GM23338 (cell line): ENCODE results near the gene ARID3A. TPM values are rescaled to one million over a fixed set of nuclear protein-coding genes. Genes with fewer than 3 reads are reported as not detected.

Experiments used
- ATAC-seq: fragments of 200-7000 bp; cut with Tn5 transposase; 3 replicates; pipeline ENCODE4 v1.9.1; 2020
- DNase-seq: peaks from one replicate; pipeline ENCODE4 v3.0.0-alpha.2; 2015; ENCODE audit warnings: low spot score
- H2AFZ ChIP-seq: fragments of 200-600 bp; sonication (generic); 2 replicates; pipeline ENCODE4 v1.8.0; 2016; ENCODE audit warnings: antibody characterized with exemption, mild to moderate bottlenecking, moderate library complexity
- H3F3A ChIP-seq: fragments of 200-600 bp; sonication (generic); replicated peaks from 2 replicates; pipeline ENCODE4 v1.8.0; 2017; ENCODE audit warnings: antibody characterized with exemption, mixed run types, low read depth
- H3K27ac ChIP-seq: fragments of 200-600 bp; sonication (generic); 2 replicates; pipeline ENCODE4 v1.6.1; 2016; ENCODE audit warnings: low read depth
- H3K27me3 ChIP-seq: fragments of 200-600 bp; sonication (generic); 2 replicates; pipeline ENCODE4 v1.8.0; 2016; ENCODE audit warnings: mild to moderate bottlenecking, mixed run types, moderate library complexity; ENCODE audit not compliant: insufficient read depth
- H3K36me3 ChIP-seq: fragments of 200-600 bp; sonication (generic); 2 replicates; pipeline ENCODE4 v1.8.0; 2016; ENCODE audit warnings: mild to moderate bottlenecking; ENCODE audit not compliant: insufficient read depth
- H3K4me1 ChIP-seq: fragments of 200-600 bp; sonication (generic); 2 replicates; pipeline ENCODE4 v1.8.0; 2016; ENCODE audit warnings: mild to moderate bottlenecking, moderate library complexity; ENCODE audit not compliant: insufficient read depth
- H3K4me2 ChIP-seq: fragments of 200-600 bp; sonication (generic); 2 replicates; pipeline ENCODE4 v1.7.1; 2017; ENCODE audit warnings: mixed run types
- H3K4me3 ChIP-seq: fragments of 200-600 bp; sonication (generic); 2 replicates; pipeline ENCODE4 v1.6.1; 2016; ENCODE audit warnings: mixed run types
- H3K79me2 ChIP-seq: fragments of 200-600 bp; sonication (generic); replicated peaks from 2 replicates; pipeline ENCODE4 v1.8.0; 2017; ENCODE audit warnings: mild to moderate bottlenecking; ENCODE audit not compliant: insufficient read depth
- H3K9me2 ChIP-seq: fragments of 200-600 bp; sonication (generic); 2 replicates; pipeline ENCODE4 v1.8.0; 2017; ENCODE audit not compliant: insufficient read depth
- H4K20me1 ChIP-seq: fragments of 200-600 bp; sonication (generic); replicated peaks from 2 replicates; pipeline ENCODE4 v1.8.0; 2017; ENCODE audit warnings: mild to moderate bottlenecking; ENCODE audit not compliant: insufficient read depth
- H3K27ac Mint-ChIP-seq: 2 replicates; pipeline ENCODE4 v1.8.0; 2020; ENCODE audit warnings: inconsistent platforms, mild to moderate bottlenecking, moderate library complexity, mixed read lengths
- H3K27me3 Mint-ChIP-seq: 3 replicates; pipeline ENCODE4 v1.8.0; 2022; ENCODE audit warnings: low read depth, mild to moderate bottlenecking, moderate library complexity, mixed read lengths, inconsistent platforms; ENCODE audit not compliant: insufficient read depth, poor library complexity
- H3K36me3 Mint-ChIP-seq: 3 replicates; pipeline ENCODE4 v1.8.0; 2021; ENCODE audit warnings: low read depth, mild to moderate bottlenecking, inconsistent platforms, moderate library complexity, mixed read lengths
- H3K4me1 Mint-ChIP-seq: 3 replicates; pipeline ENCODE4 v1.8.0; 2020; ENCODE audit warnings: mild to moderate bottlenecking, inconsistent platforms, mixed read lengths
- H3K4me3 Mint-ChIP-seq: 3 replicates; pipeline ENCODE4 v1.8.0; 2021; ENCODE audit warnings: moderate library complexity, mild to moderate bottlenecking, inconsistent platforms, mixed read lengths
- H3K9me3 Mint-ChIP-seq: 3 replicates; pipeline ENCODE4 v1.8.0; 2020; ENCODE audit warnings: moderate library complexity, mild to moderate bottlenecking, inconsistent platforms, mixed read lengths
- CREB1 ChIP-seq: fragments of 250-450 bp; sonication (Bioruptor Pico); IDR thresholded peaks from 2 replicates; pipeline ENCODE4 v1.5.0; 2020; ENCODE audit warnings: low read depth, mild to moderate bottlenecking, moderate library complexity
- CTCF ChIP-seq, 2 experiments: fragments of 200-600 bp in 1 of 2; sonication (generic) in 1 of 2; conservative IDR thresholded peaks; 2 replicates each; pipeline versions ENCODE4 v1.5.1 to v1.6.1; 2016 to 2017; ENCODE audit warnings: antibody characterized with exemption in 2 of 2, low read depth in 2 of 2, mild to moderate bottlenecking in 2 of 2, moderate library complexity in 1 of 2
- ETS1 ChIP-seq: IDR thresholded peaks from 2 replicates; pipeline ENCODE4 v1.6.1; 2016; ENCODE audit warnings: antibody characterized with exemption
- EZH2 ChIP-seq: fragments of 200-600 bp; sonication (generic); IDR thresholded peaks from one replicate; pipeline ENCODE4 v1.8.0; 2017; ENCODE audit warnings: antibody characterized with exemption, mild to moderate bottlenecking, low read depth; ENCODE audit not compliant: unreplicated experiment
- EZH2phosphoT487 ChIP-seq: fragments of 200-600 bp; sonication (generic); IDR thresholded peaks from one replicate; pipeline ENCODE4 v1.8.1; 2018; ENCODE audit warnings: antibody characterized with exemption; ENCODE audit not compliant: unreplicated experiment
- JUNB ChIP-seq: IDR thresholded peaks from one replicate; pipeline ENCODE4 v1.6.1; 2016; ENCODE audit warnings: antibody characterized with exemption; ENCODE audit not compliant: unreplicated experiment
- NANOG ChIP-seq: IDR thresholded peaks from 2 replicates; pipeline ENCODE4 v1.6.1; 2016; ENCODE audit warnings: antibody characterized with exemption, borderline replicate concordance
- POLR2AphosphoS5 ChIP-seq: IDR thresholded peaks from 2 replicates; pipeline ENCODE4 v1.6.1; 2016; ENCODE audit warnings: antibody characterized with exemption, low read depth
- STAT1 ChIP-seq: IDR thresholded peaks from one replicate; pipeline ENCODE4 v1.6.1; 2016; ENCODE audit warnings: antibody characterized with exemption; ENCODE audit not compliant: unreplicated experiment
- ZNF114 ChIP-seq: fragments of 250-450 bp; sonication (Bioruptor Pico); IDR thresholded peaks from 2 replicates; pipeline ENCODE4 v1.5.0; 2020; ENCODE audit warnings: mild to moderate bottlenecking, moderate library complexity
- ZNF331 ChIP-seq: fragments of 250-450 bp; sonication (Bioruptor Pico); IDR thresholded peaks from 2 replicates; pipeline ENCODE4 v1.5.0; 2020; ENCODE audit warnings: low read depth, mild to moderate bottlenecking, moderate library complexity
- ZNF462 ChIP-seq: fragments of 250-450 bp; sonication (Bioruptor Pico); IDR thresholded peaks from 2 replicates; pipeline ENCODE4 v1.5.0; 2020; ENCODE audit warnings: mild to moderate bottlenecking, moderate library complexity
- polyA plus RNA-seq: library from polyadenylated mRNA; unstranded; fragments of >200 nt; fragmentation: Nextera tagmentation; extraction: Ambion mirVana; gene quantifications from 2 replicates; pipeline ENCODE4 v1.2.1, GENCODE V29; 2016
- total RNA-seq: library from RNA; depleted of rRNA; stranded (reverse); fragments of >200 nt; shearing (Covaris generic); gene quantifications from 2 replicates; pipeline ENCODE4 v1.2.3, GENCODE V29; 2014
- TF ChIP-seq, protein P1 (sequence below): IDR thresholded peaks from one replicate; pipeline ENCODE4 v1.6.1; 2018; ENCODE audit warnings: antibody characterized with exemption; ENCODE audit not compliant: unreplicated experiment

Gene ARID3A
- total and polyA plus RNA-seq, 2 experiments from 2014 or later: 33.6 to 51.6 TPM

- H3K4me3 ChIP-seq: no peak overlapping the region
- H3K27ac ChIP-seq: no peak overlapping the region
- H4K20me1 ChIP-seq: peaks cover 4% of the 10 kb centered on the region; the same call in 1 of the 2 replicates
- peaks cover 3% of the 10 kb centered on the region; the same call in 1 of the 2 replicates for H3F3A ChIP-seq
- DNase-seq (no peak), ATAC-seq (no peak)
- TF ChIP-seq ZNF114 (CRISPR knock-in tag) (no peak), CTCF (conservative IDR thresholded peaks at IDR 0.05; ENCODE audit: low read depth in 2 of 2) (no peak), POLR2AphosphoS5 (no peak), ZNF331 (no peak), EZH2 (no peak), ETS1 (no peak), CREB1 (CRISPR knock-in tag) (no peak), JUNB (no peak), STAT1 (no peak), EZH2phosphoT487 (no peak), NANOG (no peak), ZNF462 (CRISPR knock-in tag) (no peak)
- TF ChIP-seq, protein P1, sequence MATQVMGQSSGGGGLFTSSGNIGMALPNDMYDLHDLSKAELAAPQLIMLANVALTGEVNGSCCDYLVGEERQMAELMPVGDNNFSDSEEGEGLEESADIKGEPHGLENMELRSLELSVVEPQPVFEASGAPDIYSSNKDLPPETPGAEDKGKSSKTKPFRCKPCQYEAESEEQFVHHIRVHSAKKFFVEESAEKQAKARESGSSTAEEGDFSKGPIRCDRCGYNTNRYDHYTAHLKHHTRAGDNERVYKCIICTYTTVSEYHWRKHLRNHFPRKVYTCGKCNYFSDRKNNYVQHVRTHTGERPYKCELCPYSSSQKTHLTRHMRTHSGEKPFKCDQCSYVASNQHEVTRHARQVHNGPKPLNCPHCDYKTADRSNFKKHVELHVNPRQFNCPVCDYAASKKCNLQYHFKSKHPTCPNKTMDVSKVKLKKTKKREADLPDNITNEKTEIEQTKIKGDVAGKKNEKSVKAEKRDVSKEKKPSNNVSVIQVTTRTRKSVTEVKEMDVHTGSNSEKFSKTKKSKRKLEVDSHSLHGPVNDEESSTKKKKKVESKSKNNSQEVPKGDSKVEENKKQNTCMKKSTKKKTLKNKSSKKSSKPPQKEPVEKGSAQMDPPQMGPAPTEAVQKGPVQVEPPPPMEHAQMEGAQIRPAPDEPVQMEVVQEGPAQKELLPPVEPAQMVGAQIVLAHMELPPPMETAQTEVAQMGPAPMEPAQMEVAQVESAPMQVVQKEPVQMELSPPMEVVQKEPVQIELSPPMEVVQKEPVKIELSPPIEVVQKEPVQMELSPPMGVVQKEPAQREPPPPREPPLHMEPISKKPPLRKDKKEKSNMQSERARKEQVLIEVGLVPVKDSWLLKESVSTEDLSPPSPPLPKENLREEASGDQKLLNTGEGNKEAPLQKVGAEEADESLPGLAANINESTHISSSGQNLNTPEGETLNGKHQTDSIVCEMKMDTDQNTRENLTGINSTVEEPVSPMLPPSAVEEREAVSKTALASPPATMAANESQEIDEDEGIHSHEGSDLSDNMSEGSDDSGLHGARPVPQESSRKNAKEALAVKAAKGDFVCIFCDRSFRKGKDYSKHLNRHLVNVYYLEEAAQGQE: no peak
- H3K9me2 ChIP-seq: no peaks in the 10 kb centered on the region
- H3K36me3 Mint-ChIP-seq: peaks cover 9% of the 10 kb centered on the region; the same call in 1 of the 3 replicates
- no peak overlapping the region for H2AFZ ChIP-seq
- H3K79me2 ChIP-seq: no peaks in the 10 kb centered on the region; the same call in 1 of the 2 replicates
- H3K4me1 Mint-ChIP-seq: no peaks in the 10 kb centered on the region; the same call in 2 of the 3 replicates
- no peak overlapping the region for H3K27ac Mint-ChIP-seq
- H3K4me2 ChIP-seq: no peak overlapping the region
- peak overlapping the region; percentile 48; the same call in 2 of the 3 replicates for H3K4me3 Mint-ChIP-seq
- no peaks in the 10 kb centered on the region for H3K4me1 ChIP-seq
- no peaks in the 10 kb centered on the region for H3K27me3 ChIP-seq
- H3K27me3 Mint-ChIP-seq: peaks cover 20% of the 10 kb centered on the region
- peaks cover 3% of the 10 kb centered on the region; the same call in 1 of the 3 replicates for H3K9me3 Mint-ChIP-seq
- no peaks in the 10 kb centered on the region for H3K36me3 ChIP-seq
These were observed 35.0 kb upstream of the ARID3A start for GRCh38 chr19:890831-891230.
